ENCODE data around the gene SIRPB2.
A peak's percentile ranks its signal among the peaks of the same experiment; 100 is the strongest.

Gene SIRPB2

GRCh38 chr20:1471242-1471641, 20.0 kb downstream of the SIRPB2 start:
- DNase-seq (ENCODE audit: low read depth): no peak

DNA sequence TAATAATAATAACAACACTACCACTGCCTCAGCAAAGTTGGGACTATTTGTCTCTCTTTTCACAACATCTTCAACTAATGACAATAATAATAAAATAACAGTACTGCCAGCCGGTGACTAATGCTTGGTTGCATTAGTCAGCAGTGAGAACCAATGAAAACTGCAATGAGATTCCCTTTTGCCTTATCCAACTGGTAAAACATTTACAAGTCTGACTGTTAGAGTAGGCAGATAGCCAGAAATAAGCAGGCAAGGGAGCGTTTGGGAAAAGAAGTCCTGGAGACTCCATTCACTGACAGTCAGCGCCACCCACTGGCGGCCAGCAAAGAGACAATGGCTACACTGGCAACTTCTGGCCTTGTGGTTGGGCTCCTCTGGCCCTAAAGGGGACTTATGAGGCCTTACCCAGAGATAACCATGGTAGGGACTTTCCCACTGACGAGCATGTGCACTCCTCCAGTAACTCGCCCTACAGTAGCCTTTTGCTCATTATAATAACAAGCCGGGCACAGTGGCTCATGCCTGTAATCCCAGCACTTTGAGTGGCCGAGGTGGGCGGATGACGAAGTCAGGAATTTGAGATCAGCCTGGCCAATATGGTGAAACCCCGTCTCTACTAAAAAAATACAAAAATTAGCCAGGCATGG, 21.2 kb downstream of the SIRPB2 start:
- DNase-seq (ENCODE audit: low read depth): no peak

DNA sequence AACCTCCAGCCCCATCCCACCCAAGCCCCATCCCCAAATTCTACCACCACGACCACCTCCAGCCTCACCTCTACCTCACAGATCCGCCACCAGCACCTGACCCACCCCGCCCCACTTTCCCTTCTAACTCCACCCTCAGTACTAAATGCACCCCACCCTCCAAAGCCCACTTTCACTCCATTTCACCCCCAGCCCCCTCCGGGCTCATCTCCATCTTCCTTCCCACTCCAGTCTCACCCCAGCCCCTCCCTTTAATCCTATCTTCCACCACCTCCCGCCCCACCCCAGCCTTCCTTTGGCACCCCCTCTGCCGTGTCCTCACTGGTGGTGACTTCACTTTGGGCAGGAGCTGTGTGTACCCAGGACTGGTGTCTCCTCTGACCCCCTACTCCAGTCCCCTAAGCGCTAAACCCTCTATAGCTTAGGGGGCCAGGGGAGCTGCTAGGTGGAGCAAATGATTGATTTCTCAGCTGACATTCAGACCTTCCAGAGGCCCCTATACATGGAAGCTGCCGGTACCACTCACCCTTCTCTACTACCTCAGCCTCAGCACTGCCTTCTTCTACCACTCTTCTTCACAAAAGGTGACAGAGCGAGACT, 21.8 kb downstream of the SIRPB2 start:
- DNase-seq (ENCODE audit: low read depth): no peak

DNA sequence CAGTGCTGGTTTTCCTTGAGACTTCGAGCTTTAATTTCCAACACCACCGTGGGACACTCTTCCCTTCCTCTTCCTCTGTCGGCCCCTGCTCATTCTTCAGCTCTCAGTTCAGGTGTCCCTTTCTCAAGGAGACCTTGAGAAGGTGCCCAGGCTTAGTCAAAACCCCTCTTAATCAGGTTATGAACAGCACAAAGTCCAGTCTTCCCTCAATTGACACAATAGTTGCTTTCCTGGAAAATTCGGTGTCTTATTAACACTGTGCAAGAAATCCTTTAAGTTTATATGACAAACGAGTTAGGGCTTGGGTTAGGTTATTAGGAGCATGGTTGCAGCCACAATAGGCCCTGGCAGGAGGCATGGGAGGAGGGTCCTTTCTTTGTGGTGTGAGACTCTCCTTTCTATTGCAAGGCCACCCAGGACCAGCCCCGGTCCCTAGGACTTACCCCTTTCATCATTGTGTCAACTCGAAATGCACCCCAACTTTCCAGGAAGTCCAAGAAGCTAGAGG, 23.0 kb downstream of the SIRPB2 start:
- no peak for DNase-seq (ENCODE audit: low read depth)

DNA sequence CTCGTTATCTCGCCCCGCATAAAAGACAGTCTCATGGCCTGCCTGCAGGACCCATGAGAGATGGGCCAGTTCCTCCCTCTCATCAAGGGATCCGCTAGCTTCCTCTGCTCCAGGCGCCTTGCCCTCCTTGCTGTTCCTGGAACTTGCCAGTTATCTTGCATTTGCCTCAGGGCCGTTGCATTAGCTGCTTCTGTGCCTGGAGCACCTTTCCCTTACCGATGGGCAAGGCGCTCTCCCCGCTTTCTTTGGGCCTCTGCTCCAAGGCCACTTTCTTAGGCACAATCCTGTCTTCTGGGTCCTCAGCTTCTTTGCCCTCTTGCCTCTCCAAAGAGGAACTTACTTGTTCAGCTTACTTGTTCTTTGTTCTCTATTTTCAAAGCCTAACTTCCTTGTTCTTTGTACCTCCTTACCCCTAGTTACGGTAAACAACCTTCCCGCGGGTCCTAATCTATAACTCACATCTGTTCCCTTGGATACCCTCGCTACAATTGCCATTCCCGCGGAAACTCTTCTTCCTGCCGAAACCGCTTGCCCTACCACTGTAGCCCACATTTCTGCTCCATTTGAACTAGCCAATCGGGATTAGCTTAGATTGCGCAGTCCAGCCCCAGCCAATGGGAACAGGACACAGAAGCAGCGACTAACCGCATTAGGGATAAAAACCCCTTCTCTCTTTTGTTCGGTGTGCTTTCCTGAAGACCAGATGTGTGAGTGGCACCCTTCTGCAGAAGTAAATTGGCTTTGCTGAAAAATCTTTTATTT, 23.7 kb downstream of the SIRPB2 start:
- DNase-seq (ENCODE audit: low read depth): no peak

DNA sequence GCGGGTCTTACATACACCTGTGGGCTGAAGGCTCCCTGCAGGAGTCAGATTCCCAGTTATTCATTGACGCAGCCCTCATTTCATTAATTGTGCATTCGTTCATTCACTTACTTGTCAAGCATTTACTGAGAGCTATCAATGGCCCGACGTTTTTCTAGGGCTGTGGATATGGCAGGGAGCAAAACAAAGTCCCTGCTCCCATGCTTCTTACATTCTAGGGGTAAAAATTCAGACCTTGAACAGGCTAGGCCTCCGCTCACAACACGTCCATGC, 24.2 kb downstream of the SIRPB2 start:
- no peak for DNase-seq (ENCODE audit: low read depth)

DNA sequence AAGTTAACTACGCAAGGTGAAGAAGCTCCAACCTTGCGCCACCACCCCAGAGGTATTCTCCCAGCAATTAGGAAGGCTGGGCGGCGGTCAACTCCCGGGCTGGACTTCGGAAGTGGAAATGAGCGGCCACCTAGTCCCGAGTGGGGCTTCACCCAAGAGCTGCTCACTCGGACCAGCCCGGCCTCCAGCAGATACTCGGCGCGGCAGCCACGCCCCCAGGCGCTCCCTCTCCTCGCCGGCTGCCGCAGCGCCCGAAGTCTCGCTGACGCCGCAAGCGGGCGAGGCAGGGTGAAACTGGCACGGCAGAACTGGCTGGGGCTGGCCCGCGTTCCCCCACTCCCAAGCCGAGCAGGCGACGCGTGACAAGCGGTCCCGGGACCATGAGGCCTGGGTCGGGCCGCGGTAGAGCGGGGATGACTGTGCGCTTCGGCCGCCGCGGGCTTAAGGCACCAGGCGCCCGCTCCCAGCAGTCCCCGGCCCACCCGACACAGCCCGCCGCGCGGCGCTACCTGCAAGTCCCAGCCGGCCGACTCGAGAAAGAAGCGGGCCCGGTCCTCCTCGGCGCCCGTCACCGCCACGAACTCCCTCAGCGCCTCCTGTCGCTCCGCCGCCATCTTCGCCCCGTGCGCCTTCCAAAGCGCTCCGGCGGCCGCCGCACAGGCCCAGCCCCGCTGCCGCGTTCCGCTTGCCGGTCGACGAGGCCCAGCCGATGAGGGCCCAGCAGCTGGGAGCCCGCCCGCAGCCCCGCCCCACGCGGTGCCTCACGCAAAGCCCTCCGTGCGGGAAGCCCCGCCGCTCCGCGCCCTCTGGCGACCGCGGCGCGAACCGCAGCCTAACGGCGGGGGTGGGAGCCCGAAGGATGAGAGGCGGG, 24.8 kb downstream of the SIRPB2 start, which contains the start of gene NSFL1C:
TSS of gene NSFL1C (minus strand) at position 639 of the 871 bp plus-strand sequence. CDS start at position 614, 25 bp downstream.
- DNase-seq (ENCODE audit: low read depth): peak; percentile 98

GRCh38 chr20:1465470-1466210, 25.6 kb downstream of the SIRPB2 start:
- no peak for DNase-seq (ENCODE audit: low read depth)

GRCh38 chr20:1463971-1464570, 27.1 kb downstream of the SIRPB2 start:
- no peak for DNase-seq (ENCODE audit: low read depth)

GRCh38 chr20:1462834-1463233, 28.4 kb downstream of the SIRPB2 start:
- no peak for DNase-seq (ENCODE audit: low read depth)

DNA sequence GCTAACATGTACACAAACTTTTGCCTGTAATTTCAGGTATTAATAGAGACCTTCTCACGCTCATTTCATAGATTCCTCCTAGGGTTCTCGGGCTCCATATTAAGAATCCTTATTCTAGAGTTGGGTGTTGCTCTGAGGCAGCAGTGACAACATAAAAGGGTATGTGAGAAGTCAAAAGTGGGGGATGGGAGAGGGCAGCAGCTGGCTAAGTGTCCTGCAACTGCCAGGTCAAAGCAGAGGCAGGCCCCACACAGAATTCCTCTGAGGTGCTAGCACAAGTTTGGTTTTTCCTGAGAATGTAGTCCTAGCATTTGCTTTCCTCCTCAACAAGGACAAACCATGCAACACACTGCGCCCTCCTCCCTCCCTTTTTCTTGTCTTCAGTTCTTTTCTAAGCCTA, 29.2 kb downstream of the SIRPB2 start:
- DNase-seq (ENCODE audit: low read depth): no peak

GRCh38 chr20:1460275-1460674, 30.9 kb downstream of the SIRPB2 start:
- DNase-seq (ENCODE audit: low read depth): no peak

DNA sequence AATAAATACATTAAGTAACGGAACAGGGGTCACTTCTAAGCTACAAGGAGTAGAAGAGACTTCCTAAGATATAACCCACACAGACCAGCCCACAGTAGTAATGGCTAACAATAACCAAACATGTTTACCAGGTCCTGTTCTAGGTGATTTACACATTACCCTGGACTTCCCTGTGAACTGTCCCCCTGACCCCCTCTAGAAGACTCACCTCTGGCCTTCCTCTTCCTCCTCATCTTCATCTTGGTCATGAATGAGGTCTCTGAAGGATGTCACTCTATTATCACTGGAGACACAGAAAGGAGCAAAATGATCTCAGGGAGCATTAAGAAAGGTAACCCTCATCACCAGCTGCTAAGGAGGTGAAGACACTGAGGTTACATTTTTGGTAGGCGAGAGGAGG, 33.2 kb downstream of the SIRPB2 start:
- DNase-seq (ENCODE audit: low read depth): no peak

DNA sequence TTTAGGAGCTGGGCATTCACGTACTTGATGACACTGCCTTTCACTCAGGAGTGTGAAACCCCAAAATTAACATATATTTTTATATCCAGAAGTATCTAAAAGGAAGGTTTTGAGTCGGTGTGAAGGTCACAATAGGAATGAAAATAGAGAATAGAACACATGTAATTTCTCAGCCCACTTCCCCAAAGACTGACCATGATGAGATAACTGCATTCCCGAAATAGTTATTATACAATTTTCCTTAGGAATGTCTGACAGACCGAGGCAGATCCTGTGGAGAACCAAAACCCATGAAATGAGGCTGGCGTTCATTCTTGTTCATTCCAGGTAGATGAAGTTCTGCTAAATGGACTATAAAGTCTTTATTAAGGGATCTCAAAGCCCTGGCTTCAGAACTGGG, 34.9 kb downstream of the SIRPB2 start:
- DNase-seq (ENCODE audit: low read depth): no peak

DNA sequence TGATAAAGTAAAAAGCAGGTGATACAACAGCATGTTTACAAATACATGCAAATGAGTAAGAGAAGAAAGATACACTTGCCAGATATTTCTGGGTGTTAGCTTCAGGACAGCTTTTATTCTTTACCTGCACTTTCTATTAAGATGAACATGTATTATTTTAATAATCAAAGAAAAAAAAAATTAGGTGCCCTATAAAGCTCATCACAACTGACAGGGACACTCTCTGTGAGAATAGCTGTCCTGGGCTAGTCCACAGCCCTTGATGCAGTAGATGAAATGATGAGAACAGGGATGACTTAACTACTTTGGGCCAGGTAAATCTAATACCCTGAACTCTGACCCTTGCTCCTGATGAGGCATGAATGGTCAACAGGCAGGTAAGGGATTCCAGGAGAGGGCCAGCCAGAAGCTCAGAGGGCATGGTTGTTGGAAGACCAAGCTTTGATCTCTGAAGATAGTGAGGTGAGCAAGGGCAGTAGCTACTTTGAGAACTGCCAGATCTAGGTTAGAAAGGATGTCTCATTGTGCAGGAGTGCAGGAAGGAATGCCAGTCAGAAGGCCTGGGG, 40.2 kb downstream of the SIRPB2 start:
- DNase-seq (ENCODE audit: low read depth): no peak

DNA sequence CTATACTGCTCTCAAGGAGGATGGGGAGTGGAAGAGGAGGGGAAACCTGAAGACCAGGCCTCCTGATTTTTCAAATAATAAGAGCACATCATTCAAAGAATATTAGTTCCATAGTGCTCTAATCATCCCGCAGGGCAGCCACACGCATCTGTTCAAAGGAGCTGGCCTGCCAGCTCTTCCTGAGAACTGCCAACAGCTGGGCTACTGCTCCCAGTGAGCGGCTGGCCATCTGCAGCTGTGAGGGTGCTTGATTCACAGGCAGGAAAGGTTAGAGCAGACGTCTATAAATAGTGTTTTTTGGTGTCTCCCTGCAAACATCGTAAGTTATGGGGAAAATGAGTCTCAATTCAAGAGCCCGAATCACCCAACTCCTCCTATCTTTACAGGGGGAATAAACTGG, 41.9 kb downstream of the SIRPB2 start:
- no peak for DNase-seq (ENCODE audit: low read depth)

DNA sequence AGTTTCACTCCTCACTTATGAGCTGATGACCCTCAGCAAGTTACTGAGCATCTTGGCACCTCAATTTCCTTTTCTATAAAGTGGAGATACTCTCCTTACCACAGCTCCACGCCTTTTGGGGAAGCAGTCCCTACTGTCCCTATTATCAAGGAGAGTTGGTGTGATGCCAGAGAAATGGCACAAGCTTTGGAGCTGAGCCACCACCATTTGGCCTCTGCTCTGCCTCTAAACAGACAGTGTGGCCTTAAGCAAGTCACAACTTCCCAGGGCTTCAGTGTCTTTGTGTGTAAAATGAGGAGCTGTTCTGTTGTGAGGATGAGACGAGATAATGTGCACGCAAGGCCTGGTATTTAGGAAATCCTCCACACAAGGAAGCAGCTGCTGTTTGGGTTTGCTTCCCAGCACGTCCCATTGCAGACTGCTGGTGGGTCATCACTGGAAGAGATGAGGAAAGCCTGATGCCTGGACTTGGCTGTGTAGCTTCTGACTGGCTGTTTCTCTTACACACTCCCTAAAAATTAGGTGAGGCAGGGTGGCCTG, 43.1 kb downstream of the SIRPB2 start:
- no peak for DNase-seq (ENCODE audit: low read depth)

- DNase-seq (ENCODE audit: low read depth): no peak
Observed at GRCh38 chr20:1446536-1446935, 44.7 kb downstream of the SIRPB2 start.

DNA sequence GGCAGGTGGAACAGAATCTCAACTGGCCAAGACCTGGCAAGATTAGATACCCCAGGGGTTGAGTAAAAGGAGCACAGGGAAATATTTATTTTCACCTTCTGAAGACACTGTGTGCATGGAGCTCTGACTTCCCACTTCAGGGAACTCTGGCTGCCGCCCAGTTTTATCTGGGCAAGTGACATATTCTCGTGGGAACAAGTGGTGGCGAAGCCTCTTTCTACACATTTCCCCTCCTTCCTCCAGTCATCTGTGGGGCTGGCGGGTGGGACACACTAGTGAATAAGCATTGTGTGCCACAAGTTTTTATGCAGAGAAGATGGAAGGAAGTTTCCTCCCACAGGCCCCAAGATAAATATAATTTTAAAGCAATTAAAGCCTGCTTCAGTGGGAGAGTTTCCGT, 48.1 kb downstream of the SIRPB2 start:
- no peak for DNase-seq (ENCODE audit: low read depth)

GRCh38 chr20:1442304-1442703, 48.9 kb downstream of the SIRPB2 start:
- no peak for DNase-seq (ENCODE audit: low read depth)

DNA sequence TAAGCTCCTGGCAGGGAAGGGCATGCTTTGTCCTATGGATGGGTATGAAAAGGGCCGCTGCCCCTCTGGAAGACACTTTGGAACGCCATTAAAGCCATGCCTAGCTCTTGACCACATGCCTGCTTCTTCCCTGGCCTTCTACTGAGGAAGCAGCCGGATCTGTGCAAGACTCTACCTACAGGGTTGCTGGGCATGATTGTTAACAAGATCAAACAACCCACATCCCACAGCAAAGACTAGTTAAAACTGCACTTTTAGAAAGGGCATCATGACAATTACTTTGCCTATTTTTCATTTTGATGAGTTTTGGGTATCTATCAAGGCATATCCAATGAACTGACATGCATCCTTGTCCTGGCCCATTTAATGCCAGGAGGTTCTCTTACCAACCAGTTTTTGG, 50.1 kb downstream of the SIRPB2 start:
- DNase-seq (ENCODE audit: low read depth): no peak

Measured in activated T-helper 9 cell treated with anti-CD3 and anti-CD28 coated beads, Interleukin-2, amount 50 U/mL, for 16 hours (primary cell).